NK-92 treated with Interleukin-12 subunit alpha and Interleukin-12 subunit beta, amount 100 ng/mL, for 24 hours (cell line): ENCODE data around the gene XPC.
"Not testable (repeated sequence)": the region's sequence is repeated elsewhere in the genome, so short reads cannot be mapped to it uniquely, and the experiment has no call there.

Source experiments
- DNase-seq: peaks from one replicate; lab custom pipeline; 2025; lab: John Stamatoyannopoulos, UW

The XPC gene

GRCh38 chr3:14133188-14133800 lies 45.1 kb downstream of the XPC start:
- no peak for DNase-seq

GRCh38 chr3:14132689-14133088 lies 45.7 kb downstream of the XPC start:
- DNase-seq: no peak

GRCh38 chr3:14132120-14132519 lies 46.3 kb downstream of the XPC start:
- DNase-seq: no peak

GRCh38 chr3:14131134-14131533 lies 47.3 kb downstream of the XPC start:
- no peak for DNase-seq

DNA sequence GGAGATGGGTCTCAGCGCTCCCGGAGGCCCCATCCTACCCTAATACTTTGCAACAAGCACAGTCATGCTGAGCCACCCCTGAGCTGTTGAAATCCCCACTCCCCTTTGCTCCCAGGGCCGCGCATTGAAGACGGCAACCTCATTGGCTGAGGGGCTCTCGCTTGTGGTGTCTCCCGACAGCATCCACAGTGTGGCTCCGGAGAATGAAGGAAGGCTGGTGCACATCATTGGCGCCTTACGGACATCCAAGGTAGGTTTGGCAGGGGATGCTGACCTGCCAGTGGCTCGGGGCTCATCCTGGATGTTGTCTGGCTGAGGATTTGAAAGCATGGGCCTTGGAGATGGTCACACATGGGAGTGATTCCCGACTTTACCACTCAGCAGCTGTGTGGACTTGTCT lies 47.7 kb downstream of the XPC start:
- no peak for DNase-seq

DNA sequence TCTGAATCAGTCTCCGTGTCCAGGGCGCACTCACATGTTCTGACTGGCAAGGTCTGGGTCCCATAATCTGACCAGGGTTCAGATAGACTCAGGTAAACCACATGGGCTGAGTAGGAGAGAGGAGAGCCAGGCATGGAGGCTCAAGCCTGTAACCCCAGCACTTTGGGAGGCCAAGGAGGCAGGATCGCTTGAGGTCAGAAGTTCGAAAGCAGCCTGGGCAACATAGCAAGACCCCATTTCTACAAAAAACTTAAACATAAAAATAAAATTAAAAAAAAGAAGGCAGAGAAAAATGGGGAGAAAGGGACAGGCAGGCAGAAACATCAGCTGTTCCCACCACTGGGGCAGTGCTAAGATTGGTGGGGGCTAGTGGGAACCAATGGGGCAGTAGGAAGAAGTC lies 48.2 kb downstream of the XPC start:
- no peak for DNase-seq

DNA sequence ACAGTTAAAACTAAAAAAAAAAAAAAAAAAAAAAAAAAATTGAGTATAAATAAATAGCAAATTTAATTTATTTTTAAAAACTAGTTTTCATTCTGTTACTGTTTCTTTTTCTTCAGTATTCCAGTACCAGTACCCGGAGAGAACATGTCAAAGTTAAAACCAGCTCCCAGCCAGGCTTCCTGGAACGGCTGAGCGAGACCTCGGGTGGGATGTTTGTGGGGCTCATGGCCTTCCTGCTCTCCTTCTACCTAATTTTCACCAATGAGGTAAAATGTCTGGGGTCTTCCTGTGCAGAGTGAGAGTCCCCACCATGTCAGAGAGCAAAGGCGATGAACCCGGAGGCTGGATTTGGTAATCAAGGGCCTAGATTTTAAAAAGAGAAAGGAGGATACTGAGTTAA lies 49.1 kb downstream of the XPC start:
- DNase-seq: no peak

- DNase-seq: no peak
Observed at GRCh38 chr3:14128724-14129123, 49.7 kb downstream of the XPC start.

DNA sequence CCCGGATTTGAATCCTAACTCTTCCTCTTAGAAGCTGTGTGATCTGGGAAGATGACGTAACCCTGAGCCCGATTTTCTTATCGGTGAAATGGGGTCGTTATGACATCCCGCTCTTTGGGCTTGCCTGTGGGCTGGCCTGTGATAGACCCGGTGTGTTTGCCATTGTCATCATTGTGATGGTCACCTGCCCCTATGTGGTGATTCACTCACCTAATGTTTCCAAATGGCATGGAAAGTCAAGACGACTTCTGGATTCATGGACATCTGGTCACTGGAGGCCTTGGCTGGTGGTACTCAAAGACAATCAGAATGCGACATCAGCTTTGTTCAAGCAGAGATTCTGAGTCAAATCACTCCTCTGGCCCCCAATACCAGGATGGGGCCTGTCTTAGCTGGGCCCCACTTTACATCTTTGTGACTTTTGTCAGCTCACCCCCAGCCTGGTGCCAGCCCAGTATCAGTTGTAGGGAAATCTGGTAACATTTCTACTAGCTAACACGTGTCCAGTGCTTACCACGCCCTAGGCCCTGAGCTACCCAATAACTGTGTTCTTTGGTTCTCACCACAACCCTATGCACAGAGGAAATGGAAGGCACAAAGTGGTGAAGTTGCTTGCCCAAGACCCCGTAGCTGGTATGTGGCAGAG lies 50.8 kb downstream of the XPC start:
- no peak for DNase-seq

DNA sequence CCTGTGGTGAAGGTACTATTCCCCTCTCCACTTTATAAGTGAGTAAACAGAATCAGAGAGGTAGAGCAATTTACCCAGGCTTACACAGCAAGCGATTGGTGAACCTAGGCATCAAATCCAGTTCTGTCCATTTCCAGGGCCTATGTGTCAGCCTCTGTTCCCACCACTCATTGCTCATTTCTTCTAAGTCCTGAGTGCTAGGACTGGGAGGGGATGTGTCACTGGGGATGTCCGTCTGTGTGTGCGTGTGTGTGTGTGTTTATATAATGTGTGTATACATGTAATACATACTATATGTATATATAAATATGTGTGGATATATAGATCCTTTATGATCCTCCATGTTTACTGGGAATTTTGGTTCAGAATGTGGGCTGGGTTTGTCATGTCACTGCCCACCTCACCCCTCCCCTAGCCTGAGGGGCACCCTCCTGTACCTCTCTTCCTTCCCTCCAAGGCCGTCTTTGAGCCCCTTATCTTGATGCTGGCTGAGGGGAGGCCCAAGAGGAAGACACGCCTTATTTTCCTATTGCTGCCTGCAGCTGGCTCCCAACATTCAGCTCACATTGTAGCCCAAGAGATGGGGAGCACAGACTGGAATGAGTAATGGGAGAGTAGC lies 51.4 kb downstream of the XPC start:
- no peak for DNase-seq

DNA sequence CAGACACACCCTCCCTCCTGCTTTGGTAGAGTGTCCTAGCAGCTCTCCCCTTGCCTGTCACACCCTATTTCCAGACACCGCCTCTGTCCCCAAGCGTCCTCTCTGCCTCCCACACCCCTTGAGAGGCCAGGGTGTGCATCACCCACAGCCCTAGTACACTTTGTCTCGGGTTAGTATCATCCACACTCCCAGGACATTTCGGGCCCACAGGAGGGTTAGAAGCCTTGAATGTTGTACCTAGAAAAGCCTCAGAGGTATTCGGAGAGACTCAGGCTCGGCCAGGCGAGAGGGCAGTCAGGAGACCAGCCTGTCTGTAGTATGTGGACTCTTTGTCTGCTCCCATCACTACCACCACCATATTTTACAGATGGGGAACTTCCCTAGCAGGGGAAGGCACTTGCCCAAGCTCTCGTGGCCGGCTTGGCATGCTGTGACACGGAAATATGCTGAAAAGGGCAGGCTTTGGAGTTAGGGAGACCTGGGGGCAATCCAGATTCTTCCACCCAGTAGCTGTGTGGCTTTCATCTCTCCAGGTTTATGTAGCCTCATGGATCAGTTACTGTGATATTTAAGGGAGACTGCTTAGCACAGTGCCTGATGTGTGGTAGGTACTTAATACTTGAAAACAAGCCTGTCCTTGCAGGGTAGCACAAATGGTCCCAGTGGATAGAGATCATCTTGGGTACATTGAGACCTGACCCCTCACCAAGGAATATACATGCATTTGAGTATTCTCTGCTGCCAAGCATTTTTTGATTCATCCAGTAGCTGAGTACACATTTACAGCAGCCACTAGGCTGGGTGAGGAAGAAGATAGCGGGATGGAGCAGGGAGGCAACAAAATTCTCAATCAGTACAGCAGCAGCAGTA lies 52.1 kb downstream of the XPC start:
- DNase-seq: no peak

DNA sequence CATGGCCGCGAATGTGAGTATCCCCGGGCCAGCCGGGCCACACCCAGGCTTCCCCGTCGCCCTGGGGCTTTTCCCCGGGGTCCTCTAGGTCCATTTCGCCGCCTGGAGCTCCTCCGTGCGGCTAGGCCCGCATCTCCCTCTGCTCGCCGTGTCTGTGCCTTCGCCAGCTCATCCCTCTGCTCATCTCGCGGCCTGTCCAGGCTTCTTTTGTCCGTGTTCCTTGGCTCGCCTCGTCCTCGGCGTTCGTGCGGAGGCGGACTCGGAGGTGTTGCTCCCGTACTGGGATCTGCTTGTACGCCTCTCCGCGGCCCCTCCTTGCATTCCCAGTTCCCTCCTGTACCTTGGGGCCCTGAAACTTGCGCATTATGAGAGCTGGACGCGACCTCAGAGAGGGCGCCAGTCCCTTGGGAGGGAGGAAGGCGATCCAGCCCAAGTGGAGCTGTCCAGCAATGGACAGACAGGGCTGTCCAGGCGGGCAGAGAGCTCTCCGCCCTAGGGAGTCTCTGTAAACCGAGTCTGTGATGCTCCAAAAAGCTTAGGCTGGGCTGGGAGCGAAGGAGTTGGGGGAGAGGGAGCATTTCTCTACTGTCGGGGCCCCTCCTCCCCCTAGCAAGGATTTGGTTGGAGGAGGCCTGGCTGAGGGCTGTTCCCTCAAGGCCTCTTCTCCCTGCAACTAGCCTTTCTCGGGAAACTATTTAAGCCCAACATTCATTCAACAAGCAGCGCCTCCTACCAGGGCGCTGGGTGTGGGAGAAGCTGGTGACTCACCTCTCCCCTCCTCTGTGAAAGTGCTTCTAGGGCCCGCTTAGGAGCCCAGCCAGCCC lies 53.0 kb downstream of the XPC start:
- DNase-seq: peak; percentile 59

- peak; percentile 97 for DNase-seq
Observed at GRCh38 chr3:14124615-14125192, 53.7 kb downstream of the XPC start, which contains the start of the genes CHCHD4 and TMEM43. CHCHD4 (minus strand) TSS chr3:14124870; CDS start chr3:14124676, 194 bp downstream. TMEM43 (plus strand) TSS chr3:14125052; CDS start chr3:14125194, 142 bp downstream.

DNA sequence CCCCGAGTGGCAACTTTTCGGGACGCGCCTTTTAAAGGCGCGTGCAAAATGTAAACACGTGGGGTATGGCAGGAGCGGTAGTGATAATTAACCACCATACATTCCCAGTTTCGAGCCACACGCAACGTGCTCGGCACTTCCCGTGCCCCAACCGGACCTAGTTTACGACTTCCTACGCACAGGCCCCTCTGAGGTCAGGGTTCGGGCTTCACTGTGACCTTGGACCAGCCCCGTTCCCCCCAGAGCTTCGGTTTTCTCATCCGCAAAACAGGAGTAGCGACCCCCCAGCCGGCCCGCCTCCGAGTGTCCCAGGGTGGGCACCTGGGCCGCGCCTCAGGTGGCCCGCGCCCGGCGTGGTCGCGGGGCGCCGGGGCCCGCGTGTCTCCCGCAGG lies 54.2 kb downstream of the XPC start:
- DNase-seq: peak; percentile 66

GRCh38 chr3:14123308-14124222 lies 54.8 kb downstream of the XPC start:
- DNase-seq: no peak

GRCh38 chr3:14122301-14122700 lies 56.1 kb downstream of the XPC start:
- DNase-seq: no peak

GRCh38 chr3:14121859-14122258 lies 56.5 kb downstream of the XPC start:
- no peak for DNase-seq

GRCh38 chr3:14120921-14121448 lies 57.4 kb downstream of the XPC start:
- not testable (repeated sequence) for DNase-seq

- no peak for DNase-seq
Observed at GRCh38 chr3:14120111-14120920, 58.1 kb downstream of the XPC start.
